Gastroesophageal sphincter (tissue), 3 donors: ENCODE measurements around the gene CABP7.

Experiments used
- POLR2AphosphoS5 ChIP-seq: sonication (generic); formaldehyde crosslinking; IDR thresholded peaks from one replicate; pipeline ENCODE4 v1.6.1; 2017; ENCODE audit warnings: antibody characterized with exemption
- TF ChIP-seq, protein P1 (sequence below), 4 experiments: fragments of 200-600 bp in 2 of 4; fragments of 450-650 bp in 2 of 4; sonication (generic) in 1 of 4; IDR thresholded peaks; one replicate each; pipeline ENCODE4 v1.5.1; 2017 to 2019; ENCODE audit warnings: antibody characterized with exemption in 4 of 4, mild to moderate bottlenecking in 2 of 4, moderate library complexity in 2 of 4

DNA sequence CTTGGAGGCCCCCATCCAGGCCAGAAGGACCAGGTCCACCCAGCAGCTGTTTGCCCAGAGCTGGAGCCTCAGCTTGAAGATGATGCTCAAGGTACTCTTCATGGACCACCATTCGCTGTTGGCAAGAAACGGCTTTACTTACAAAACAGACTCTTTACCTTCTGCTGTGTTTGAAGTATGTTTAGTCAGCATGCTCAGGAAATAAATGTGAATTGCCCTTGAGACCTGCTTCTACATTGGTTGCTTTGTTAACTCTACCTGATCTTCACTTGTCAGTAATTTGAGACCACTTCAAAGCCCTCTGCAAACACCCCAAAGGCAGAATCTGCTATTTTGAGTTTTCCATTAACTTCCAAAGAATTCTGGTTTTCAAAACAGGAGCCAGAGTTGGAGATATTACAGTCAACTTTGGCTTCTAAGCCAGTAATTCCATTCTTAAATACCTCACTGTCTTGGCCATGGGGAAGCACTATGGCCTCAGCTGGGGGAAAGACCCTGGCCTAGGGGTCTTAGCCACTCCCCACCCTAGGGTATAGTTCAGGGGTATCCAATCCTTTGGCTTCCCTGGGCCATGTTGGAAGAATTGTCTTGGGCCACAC, 50.0 kb downstream of the CABP7 start:
- TF ChIP-seq, protein P1, sequence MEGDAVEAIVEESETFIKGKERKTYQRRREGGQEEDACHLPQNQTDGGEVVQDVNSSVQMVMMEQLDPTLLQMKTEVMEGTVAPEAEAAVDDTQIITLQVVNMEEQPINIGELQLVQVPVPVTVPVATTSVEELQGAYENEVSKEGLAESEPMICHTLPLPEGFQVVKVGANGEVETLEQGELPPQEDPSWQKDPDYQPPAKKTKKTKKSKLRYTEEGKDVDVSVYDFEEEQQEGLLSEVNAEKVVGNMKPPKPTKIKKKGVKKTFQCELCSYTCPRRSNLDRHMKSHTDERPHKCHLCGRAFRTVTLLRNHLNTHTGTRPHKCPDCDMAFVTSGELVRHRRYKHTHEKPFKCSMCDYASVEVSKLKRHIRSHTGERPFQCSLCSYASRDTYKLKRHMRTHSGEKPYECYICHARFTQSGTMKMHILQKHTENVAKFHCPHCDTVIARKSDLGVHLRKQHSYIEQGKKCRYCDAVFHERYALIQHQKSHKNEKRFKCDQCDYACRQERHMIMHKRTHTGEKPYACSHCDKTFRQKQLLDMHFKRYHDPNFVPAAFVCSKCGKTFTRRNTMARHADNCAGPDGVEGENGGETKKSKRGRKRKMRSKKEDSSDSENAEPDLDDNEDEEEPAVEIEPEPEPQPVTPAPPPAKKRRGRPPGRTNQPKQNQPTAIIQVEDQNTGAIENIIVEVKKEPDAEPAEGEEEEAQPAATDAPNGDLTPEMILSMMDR (IDR thresholded peaks at IDR 0.05), result no peak
- TF ChIP-seq POLR2AphosphoS5, result no peak
